Kidney epithelial cell (primary cell): ENCODE measurements around the gene ZNF235. TPM values are rescaled to one million over a fixed set of nuclear protein-coding genes. Genes with fewer than 3 reads are reported as not detected.

Source experiments
- DNase-seq: peaks from one replicate; pipeline ENCODE4 v3.0.0-alpha.2; 2010; ENCODE audit warnings: low read depth
- H3K27me3 ChIP-seq: 2 replicates; pipeline ENCODE4 v1.6.0; 2011; ENCODE audit warnings: low read length; ENCODE audit not compliant: control insufficient read depth, insufficient read depth
- H3K36me3 ChIP-seq: 2 replicates; pipeline ENCODE4 v1.5.1; 2011; ENCODE audit warnings: low read length; ENCODE audit not compliant: control insufficient read depth, insufficient read depth
- H3K4me3 ChIP-seq: 2 replicates; pipeline ENCODE4 v1.5.1; 2011; ENCODE audit warnings: low read depth, mild to moderate bottlenecking, control low read depth, low read length
- total RNA-seq: library from RNA; depleted of rRNA; stranded (reverse); fragments of >200 nt; gene quantifications from 2 replicates; pipeline ENCODE4 v1.2.3, GENCODE V29; 2015
- TF ChIP-seq, protein P1 (sequence below): IDR thresholded peaks from 2 replicates; pipeline ENCODE4 v1.5.1; 2011; ENCODE audit warnings: mild to moderate bottlenecking, moderate library complexity, low read length, control low read depth, inconsistent platforms; ENCODE audit not compliant: insufficient read depth, poor library complexity, severe bottlenecking

Gene ZNF235
- total RNA-seq, 1 donor from 2014 or later = 3.9 TPM

DNA sequence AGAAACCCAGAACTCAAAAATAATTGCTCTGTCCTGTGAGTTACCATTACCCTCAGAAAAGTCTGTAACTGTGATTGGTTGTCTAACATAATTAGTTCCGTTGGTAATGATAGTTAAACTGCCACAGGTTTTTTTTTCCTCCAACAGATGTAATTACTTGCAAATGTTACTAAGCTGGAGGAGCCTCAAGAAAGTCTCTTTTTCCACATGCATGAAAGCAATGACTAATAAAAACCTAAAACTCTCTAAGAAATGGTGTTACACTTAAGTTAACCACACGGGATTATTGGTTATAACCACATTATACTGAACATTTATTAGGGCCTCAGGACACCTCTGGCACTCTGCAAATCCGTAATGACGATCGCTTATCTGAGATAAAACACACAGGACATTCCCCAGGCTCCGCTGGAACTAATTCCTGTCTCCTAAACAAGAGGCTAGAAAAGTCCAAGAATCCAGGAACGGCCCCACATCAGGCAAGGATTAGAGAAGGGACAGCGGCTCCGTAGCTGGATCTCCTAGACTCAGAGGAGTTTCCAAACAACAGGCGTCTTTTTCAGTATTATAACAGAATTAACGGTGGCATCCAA lies 753 bp downstream of the ZNF235 start:
- no peak for DNase-seq
- Histone ChIP-seq H3K36me3 (no peaks in the 10 kb centered on the region), H3K27me3 (no peaks in the 10 kb centered on the region), H3K4me3 (peak overlapping the region; percentile 87)
- TF ChIP-seq, protein P1, sequence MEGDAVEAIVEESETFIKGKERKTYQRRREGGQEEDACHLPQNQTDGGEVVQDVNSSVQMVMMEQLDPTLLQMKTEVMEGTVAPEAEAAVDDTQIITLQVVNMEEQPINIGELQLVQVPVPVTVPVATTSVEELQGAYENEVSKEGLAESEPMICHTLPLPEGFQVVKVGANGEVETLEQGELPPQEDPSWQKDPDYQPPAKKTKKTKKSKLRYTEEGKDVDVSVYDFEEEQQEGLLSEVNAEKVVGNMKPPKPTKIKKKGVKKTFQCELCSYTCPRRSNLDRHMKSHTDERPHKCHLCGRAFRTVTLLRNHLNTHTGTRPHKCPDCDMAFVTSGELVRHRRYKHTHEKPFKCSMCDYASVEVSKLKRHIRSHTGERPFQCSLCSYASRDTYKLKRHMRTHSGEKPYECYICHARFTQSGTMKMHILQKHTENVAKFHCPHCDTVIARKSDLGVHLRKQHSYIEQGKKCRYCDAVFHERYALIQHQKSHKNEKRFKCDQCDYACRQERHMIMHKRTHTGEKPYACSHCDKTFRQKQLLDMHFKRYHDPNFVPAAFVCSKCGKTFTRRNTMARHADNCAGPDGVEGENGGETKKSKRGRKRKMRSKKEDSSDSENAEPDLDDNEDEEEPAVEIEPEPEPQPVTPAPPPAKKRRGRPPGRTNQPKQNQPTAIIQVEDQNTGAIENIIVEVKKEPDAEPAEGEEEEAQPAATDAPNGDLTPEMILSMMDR = no peak

DNA sequence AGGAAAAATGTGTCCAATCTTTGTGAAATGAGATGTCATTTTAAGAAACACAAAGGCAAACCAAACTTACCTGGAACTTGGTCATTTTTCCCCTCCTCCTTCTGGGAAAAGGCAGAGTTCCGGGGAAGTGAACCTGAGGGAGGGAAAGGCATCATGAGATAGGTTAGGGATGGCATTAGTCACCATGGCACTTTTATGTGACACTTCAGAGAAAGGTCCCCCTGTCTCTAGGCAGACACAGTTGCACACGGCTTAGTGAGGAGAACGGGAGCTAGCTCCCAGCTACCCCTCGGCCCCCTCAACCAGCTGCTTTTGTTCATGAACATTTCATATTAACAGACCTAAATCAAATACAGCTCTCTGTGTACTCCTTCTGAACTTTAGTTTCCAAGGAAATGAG lies 1.5 kb downstream of the ZNF235 start:
- no peaks in the 10 kb centered on the region for H3K36me3 ChIP-seq
- H3K27me3 ChIP-seq = no peaks in the 10 kb centered on the region
- TF ChIP-seq, protein P1 = no peak
- no peak overlapping the region for H3K4me3 ChIP-seq
- DNase-seq = no peak

DNA sequence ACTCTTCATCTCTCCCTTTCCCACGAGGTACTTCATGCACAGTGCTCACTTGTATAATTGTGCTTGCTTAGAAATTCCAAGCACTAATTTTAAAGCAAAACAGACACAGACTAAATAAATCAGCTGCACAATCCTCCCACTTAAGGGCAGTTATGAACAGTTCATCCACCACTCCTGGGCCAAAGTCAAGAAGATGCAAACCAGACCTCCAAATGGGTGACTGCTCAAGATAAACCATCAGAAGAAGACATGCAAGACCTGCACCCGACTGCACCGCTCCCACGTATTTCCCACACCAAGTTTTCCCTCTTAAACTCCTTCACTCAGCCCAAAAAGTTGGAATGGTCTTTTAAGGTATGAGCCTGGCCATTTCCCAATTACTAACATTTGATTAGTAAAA lies 19.9 kb downstream of the ZNF235 start:
- no peaks in the 10 kb centered on the region for H3K27me3 ChIP-seq
- H3K4me3 ChIP-seq = no peak overlapping the region
- H3K36me3 ChIP-seq = peaks cover 3% of the 10 kb centered on the region
- TF ChIP-seq, protein P1 = no peak
- no peak for DNase-seq

DNA sequence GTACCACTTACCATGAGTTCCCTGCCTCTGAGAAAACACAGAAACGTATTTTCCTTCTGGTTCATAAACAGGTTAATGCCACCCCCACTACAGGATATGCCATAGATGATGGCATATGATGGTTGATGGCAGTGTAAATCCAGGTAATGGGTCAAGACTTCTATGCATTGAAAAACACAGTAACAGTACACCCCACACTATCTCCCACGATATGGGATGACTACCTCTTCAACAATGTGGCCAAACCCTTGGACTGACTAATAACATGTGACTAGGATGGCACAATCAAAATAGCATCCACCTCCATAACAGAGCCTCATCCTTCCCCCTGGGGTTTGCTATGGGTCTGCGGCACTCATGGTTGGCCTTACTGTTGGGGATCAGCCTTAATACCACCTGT lies 22.0 kb downstream of the ZNF235 start:
- TF ChIP-seq, protein P1 = no peak
- DNase-seq = no peak
- Histone ChIP-seq H3K36me3 (no peaks in the 10 kb centered on the region), H3K4me3 (no peak overlapping the region), H3K27me3 (no peaks in the 10 kb centered on the region)

DNA sequence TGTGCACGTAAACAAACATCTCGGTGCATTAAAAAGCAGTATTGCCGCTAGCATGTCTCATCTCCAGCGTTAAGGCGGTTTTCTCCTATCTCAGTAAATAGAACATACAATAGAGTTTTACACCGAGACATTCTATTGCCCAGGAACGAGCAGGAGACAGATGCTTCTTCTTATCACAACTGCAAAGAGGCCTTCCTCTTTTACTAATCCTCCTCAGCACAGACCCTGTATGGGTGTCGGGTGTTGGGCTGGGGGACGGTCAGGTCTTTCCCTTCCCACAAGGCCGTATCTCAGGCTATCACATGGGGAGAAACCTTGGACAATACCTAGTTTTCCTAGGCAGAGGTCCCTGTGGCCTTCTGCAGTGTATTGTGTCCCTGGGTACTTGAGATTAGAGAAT lies 23.9 kb downstream of the ZNF235 start:
- H3K4me3 ChIP-seq = no peak overlapping the region
- TF ChIP-seq, protein P1 = no peak
- no peaks in the 10 kb centered on the region for H3K27me3 ChIP-seq
- no peak for DNase-seq
- H3K36me3 ChIP-seq = no peaks in the 10 kb centered on the region

DNA sequence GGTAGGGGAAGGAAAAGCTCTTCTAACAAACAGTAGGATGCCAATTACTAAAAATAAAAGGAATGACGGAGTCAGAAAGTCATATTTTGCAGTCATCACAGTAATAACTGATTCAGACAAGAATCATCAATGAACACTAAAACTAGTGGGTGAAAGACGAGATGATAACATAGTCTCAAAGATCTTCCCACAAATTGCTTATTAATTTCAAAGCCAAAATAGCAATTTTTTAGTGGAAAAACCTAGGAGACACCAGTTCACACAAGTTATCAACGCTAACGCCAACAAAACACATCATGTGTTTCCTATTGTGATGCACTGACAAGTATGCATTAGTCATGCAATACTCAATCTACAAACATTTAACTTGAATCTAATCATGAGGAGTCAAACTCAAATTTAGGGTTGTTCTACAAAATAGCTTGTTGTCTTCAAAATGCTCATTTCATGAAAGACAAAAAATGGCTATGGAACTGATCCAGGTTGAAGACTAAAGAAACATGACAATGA lies 26.6 kb downstream of the ZNF235 start:
- DNase-seq = no peak
- Histone ChIP-seq H3K36me3 (no peaks in the 10 kb centered on the region), H3K4me3 (no peak overlapping the region), H3K27me3 (no peaks in the 10 kb centered on the region)
- TF ChIP-seq, protein P1 = no peak
